ENCODE results near the gene FGB.

Gene FGB

GRCh38 chr4:154549894-154550790 lies 12.7 kb upstream of the FGB start, which contains the start of gene PLRG1:
Gene PLRG1 (minus strand): TSS chr4:154550400. CDS start chr4:154550308, 92 bp downstream.
- no peak for TF ChIP-seq CTCF (IDR thresholded peaks at IDR 0.05; ENCODE audit: extremely low read depth, insufficient read depth, missing control alignments)
- in situ Hi-C loops (cut with MboI; ENCODE audit: low pct_unique_long_range_greater_than_20kb, low sequenced_read_pairs, unreplicated experiment) = loop anchor here (10.0 kb wide), 2 partner anchors 65 to 825 kb away; partner anchors contain the start of genes FGG and MAP9
- peak; percentile 86 for DNase-seq (ENCODE audit: low spot score)

GRCh38 chr4:154551872-154552686 lies 10.7 kb upstream of the FGB start:
- peak; percentile 40 for DNase-seq (ENCODE audit: low spot score)
- peak; percentile 76 for TF ChIP-seq CTCF (IDR thresholded peaks at IDR 0.05; ENCODE audit: extremely low read depth, insufficient read depth, missing control alignments)
- in situ Hi-C loops (cut with MboI; ENCODE audit: low pct_unique_long_range_greater_than_20kb, low sequenced_read_pairs, unreplicated experiment) = loop anchor here (10.0 kb wide), 2 partner anchors 63 to 823 kb away; partner anchors contain the start of genes FGG and MAP9

DNA sequence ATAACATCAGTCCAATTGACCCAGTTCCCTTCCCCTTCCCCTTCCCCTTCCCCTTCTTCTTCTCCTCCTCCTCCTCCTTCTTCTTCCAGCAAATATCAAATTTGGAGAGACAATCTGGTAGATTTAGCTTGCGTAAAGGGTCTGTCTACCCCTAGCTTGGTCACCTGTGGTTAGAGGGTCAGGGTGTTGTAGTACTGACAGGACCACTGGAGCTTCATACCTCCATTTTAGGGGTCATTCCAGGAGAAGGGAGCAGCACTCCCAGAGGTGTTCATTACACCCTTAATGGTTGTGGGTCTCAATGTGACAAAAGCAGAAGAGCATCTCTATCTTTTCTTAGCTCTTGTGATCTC lies 3.7 kb upstream of the FGB start:
- no peak for DNase-seq (ENCODE audit: low spot score)
- in situ Hi-C loops (cut with MboI; ENCODE audit: low pct_unique_long_range_greater_than_20kb, low sequenced_read_pairs, unreplicated experiment) = loop anchor here (10.0 kb wide), 2 partner anchors 56 to 816 kb away; partner anchors contain the start of genes FGG and MAP9
- no peak for TF ChIP-seq CTCF (IDR thresholded peaks at IDR 0.05; ENCODE audit: extremely low read depth, insufficient read depth, missing control alignments)

DNA sequence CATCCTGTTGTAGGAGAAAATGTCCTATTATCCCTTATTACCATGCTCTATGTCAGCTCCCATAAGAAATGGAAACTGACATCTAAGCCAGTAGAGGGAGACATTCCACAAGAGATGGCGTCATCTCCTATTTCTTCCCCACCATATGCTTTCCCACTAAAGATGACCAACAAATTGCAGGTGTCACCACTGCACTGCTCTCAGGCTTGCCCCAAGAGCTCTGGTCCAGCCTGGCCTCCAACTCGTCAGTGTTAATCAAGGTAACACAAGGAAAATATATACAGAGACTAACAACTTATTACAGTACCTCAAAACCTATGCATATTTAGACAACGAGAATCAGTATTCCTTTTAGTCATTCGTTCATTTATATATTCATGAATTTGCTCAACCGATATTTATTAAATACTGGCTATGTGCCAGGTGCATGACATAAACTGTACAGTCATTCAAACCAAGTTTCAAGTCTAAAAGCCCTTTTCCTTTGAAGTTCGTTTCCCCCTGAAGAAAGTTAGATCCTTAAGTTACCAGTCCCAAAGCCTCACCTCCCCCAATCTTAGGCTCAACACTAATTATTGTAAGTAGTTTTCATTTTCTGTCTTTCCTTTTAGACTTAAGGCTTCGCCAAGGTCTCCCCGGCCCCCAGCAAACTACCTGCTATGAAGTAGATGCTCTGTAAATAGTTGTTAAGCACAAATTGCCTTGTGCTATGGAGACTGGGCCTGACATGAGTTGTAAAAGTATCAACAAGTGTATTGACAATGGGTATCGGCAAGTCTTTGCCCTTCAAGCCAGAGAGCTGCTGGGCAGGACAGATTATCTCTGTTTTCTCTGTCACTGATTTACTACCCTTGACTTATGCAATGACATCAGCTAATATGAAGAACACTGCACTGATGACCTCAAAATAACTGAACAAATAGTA lies 3.1 kb upstream of the FGB start:
- DNase-seq (ENCODE audit: low spot score) = peak; percentile 25
- in situ Hi-C loops (cut with MboI; ENCODE audit: low pct_unique_long_range_greater_than_20kb, low sequenced_read_pairs, unreplicated experiment) = loop anchor here (10.0 kb wide), 2 partner anchors 55 to 815 kb away; partner anchors contain the start of genes FGG and MAP9
- TF ChIP-seq CTCF (IDR thresholded peaks at IDR 0.05; ENCODE audit: extremely low read depth, insufficient read depth, missing control alignments) = peak; percentile 64

DNA sequence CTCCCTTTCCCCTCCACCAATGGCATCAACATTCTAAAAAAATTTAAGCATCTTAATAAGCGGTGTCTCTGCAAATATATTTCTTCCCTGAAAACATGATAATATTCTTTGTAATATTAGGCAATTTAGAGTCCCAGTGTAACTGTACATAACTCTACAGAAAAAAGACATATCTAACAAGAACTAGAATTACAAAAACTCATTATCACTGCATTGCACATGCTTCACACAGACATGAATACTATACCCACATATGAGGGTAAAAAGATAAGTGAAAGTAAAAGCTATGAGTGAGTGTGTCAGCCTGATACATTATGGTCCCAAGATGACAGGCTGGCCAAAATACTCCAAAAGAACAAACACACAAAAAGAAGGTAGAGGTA lies 2.4 kb upstream of the FGB start:
- TF ChIP-seq CTCF (IDR thresholded peaks at IDR 0.05; ENCODE audit: extremely low read depth, insufficient read depth, missing control alignments) = no peak
- in situ Hi-C loops (cut with MboI; ENCODE audit: low pct_unique_long_range_greater_than_20kb, low sequenced_read_pairs, unreplicated experiment) = no loop called here
- no peak for DNase-seq (ENCODE audit: low spot score)
